Panc1 (cell line): ENCODE data around the gene RAX2.

ENCODE experiments used
- POLR2AphosphoS5 ChIP-seq: IDR thresholded peaks from 2 replicates; pipeline ENCODE4 v1.6.1; 2012; ENCODE audit warnings: mild to moderate bottlenecking, low read depth, low read length, moderate library complexity
- SIN3A ChIP-seq: IDR thresholded peaks from 2 replicates; pipeline ENCODE4 v1.6.1; 2012; ENCODE audit warnings: low read depth, mild to moderate bottlenecking, low read length, moderate library complexity, borderline replicate concordance; ENCODE audit not compliant: insufficient read depth
- TCF7L2 ChIP-seq: IDR thresholded peaks from 2 replicates; pipeline ENCODE4 v1.6.1; 2011; ENCODE audit warnings: mild to moderate bottlenecking, low read depth, low read length, inconsistent platforms
- TF ChIP-seq, protein P1 (sequence below): fragments of 450-650 bp; IDR thresholded peaks from 2 replicates; pipeline ENCODE4 v1.5.1; 2017; ENCODE audit warnings: mild to moderate bottlenecking

DNA sequence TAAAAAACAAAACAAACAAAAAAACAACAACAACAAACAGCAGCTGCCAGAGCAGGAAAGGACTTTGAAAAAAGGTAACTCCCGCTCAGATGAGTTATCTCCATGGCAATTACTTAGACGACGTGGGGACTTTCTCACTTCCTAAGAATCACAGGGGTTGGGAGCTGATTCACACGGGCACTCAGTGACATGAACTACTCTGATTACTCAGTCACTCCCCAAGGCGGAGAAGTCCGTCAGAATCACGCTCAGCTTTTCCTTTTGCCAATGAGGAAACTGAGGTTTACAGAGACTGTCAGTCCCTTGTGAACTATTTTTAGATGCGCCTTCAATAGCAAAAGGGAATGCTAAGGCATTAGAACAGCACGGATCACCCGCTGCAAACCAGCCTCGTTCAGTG lies 46.4 kb upstream of the RAX2 start:
- TF ChIP-seq, protein P1, sequence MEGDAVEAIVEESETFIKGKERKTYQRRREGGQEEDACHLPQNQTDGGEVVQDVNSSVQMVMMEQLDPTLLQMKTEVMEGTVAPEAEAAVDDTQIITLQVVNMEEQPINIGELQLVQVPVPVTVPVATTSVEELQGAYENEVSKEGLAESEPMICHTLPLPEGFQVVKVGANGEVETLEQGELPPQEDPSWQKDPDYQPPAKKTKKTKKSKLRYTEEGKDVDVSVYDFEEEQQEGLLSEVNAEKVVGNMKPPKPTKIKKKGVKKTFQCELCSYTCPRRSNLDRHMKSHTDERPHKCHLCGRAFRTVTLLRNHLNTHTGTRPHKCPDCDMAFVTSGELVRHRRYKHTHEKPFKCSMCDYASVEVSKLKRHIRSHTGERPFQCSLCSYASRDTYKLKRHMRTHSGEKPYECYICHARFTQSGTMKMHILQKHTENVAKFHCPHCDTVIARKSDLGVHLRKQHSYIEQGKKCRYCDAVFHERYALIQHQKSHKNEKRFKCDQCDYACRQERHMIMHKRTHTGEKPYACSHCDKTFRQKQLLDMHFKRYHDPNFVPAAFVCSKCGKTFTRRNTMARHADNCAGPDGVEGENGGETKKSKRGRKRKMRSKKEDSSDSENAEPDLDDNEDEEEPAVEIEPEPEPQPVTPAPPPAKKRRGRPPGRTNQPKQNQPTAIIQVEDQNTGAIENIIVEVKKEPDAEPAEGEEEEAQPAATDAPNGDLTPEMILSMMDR: no peak
- no peak for TF ChIP-seq POLR2AphosphoS5
- no peak for TF ChIP-seq SIN3A
- TF ChIP-seq TCF7L2: no peak
